ENCODE results near the gene FAM114A2.

The FAM114A2 gene

GRCh38 chr5:153974813-153975163, 63.9 kb downstream of the FAM114A2 start:
- no peak for DNase-seq (ENCODE audit: low spot score)
- Histone ChIP-seq H3K27ac (no peak overlapping the region), H3K4me3 (no peak overlapping the region)
- no peak for TF ChIP-seq CTCF (IDR thresholded peaks at IDR 0.05)

GRCh38 chr5:153974131-153974812, 64.4 kb downstream of the FAM114A2 start:
- no peak overlapping the region for H3K4me3 ChIP-seq
- H3K27ac ChIP-seq, result no peak overlapping the region
- TF ChIP-seq CTCF (IDR thresholded peaks at IDR 0.05), result peak; percentile 47
- no peak for DNase-seq (ENCODE audit: low spot score)

- no peak overlapping the region for H3K4me3 ChIP-seq
- TF ChIP-seq CTCF (IDR thresholded peaks at IDR 0.05), result no peak
- no peak overlapping the region for H3K27ac ChIP-seq
- no peak for DNase-seq (ENCODE audit: low spot score)
Measured at GRCh38 chr5:153972240-153972639, 66.5 kb downstream of the FAM114A2 start.

GRCh38 chr5:153970496-153970895, 68.2 kb downstream of the FAM114A2 start:
- H3K27ac ChIP-seq, result no peak overlapping the region
- DNase-seq (ENCODE audit: low spot score), result no peak
- H3K4me3 ChIP-seq, result no peak overlapping the region
- TF ChIP-seq CTCF (IDR thresholded peaks at IDR 0.05), result no peak

GRCh38 chr5:153969563-153969895, 69.2 kb downstream of the FAM114A2 start:
- no peak for TF ChIP-seq CTCF (IDR thresholded peaks at IDR 0.05)
- Histone ChIP-seq H3K27ac (no peak overlapping the region), H3K4me3 (no peak overlapping the region)
- DNase-seq (ENCODE audit: low spot score), result no peak

- H3K27ac ChIP-seq, result no peak overlapping the region
- no peak for TF ChIP-seq CTCF (IDR thresholded peaks at IDR 0.05)
- no peak overlapping the region for H3K4me3 ChIP-seq
- no peak for DNase-seq (ENCODE audit: low spot score)
Measured at GRCh38 chr5:153968761-153969562, 69.7 kb downstream of the FAM114A2 start.

All from coronary artery (tissue), 2 donors.